HG03045 (cell line): Measurements from ENCODE around the gene TNFRSF8.

Source experiments
- ATAC-seq: cut with Tn5 transposase; IDR thresholded peaks from one replicate; pipeline ENCODE4 v1.9.1; 2021; ENCODE audit warnings: mild to moderate bottlenecking, moderate library complexity; ENCODE audit not compliant: unreplicated experiment

Gene TNFRSF8

DNA sequence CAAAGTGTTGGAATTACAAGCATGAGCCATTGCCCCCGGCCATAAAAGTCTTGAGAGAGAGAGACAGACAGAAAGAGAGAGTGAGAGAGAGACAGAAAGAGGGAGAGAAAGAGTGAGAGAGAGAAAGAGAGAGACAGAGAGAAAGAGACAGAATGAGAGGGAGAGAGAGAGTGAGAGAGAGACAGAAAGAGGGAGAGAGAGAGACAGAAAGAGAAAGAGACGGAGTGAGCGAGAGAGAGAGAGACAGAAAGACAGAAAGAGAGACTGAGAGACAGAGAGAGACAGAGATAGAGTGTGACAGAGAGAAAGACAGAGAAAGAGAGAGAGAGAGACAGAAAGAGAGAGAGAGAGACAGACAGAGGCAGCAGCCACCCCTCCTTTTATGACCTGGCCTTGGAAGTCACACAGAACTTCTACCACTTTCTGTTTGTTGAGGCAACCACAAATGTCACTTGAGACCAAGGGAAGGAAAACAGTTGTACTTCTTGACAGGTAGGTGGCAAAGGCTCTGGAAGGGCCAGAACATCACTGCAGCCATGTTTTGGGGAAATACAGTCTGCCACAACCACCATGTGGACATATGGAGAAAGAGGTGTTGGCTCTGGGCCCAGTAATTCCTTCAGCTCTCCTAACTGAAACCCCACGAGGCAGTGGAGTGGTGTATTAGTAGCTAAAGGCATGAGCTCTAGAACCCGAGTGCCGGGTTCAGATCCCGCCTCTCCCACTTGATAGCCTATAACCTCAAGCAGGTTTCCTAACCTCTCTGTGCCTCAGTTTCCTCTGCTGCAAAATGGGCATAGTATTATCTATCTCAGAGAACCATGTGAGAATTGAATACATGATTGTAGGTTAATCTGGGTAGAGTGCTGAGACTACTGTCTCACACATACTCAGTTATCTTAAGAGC lies 50.6 kb downstream of the TNFRSF8 start:
- no peak for ATAC-seq

DNA sequence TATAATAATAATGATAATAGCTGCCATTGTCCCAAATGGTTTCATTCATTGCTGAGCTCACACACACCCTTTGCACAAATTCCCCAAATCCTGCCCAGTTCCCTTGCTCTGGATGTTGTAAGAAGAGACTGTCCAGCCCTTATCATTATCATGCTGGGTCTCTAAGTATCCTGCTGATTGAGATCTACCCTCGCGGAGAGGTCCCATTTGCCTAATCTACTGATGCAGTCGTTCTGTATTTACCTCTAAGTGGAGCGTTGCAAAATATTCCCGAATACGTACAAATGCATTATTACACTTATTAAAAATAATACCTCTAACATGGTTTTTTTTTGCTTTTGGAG lies 51.2 kb downstream of the TNFRSF8 start:
- no peak for ATAC-seq

DNA sequence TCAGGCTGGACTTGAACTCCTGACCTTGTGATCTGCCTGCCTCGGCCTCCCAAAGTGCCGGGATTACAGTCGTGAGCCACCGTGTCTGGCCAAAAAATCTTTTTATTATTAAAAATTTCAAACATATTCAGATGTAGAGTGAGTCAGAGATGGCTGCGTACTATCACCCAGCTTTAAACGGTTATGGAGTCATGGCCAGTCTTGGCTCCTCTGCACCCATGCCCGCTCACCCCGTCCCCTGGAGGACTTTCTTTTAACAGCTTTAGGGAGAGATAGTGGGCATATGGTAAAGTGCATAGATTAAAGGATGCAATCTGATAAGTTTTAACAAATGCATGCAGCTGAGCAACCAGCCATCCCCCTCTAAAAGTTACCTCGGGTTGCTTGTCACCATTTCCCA lies 51.8 kb downstream of the TNFRSF8 start:
- no peak for ATAC-seq

DNA sequence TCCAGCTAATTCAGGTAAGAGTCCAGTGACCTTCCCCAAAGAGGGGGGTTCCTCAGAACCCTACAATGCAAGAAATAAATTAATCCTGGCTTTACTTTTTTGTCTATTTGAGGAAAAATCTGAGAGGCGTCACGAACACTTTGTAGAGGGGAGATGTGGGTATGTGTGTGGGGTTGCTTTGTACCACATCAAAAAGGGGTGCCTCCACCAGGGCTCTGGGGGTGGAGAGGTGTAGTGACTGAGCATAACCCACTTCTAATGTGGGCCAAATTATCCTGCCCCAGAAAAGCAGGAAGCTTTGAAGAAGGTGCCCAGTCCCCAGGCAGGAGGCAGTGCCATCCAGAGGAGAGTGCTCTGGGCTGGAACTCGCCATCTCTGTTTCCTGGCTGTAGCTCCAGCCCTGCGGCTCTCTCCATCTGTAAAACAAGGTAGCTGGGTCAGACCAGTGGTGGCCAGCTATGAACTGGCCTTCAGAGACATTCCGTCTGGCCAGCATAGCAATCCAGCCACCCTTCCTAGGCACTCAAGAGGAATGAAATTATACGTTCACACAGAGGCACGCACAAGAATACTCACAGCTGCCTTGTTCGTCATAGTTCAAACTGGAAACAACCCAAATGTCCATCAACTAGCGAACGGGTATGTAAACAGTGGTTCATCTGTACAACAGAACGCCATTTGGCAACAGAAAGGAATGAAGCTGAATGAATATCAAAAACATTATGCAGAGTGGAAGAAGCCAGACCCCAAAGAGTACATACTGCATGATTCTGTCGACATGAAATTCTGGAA lies 58.3 kb downstream of the TNFRSF8 start:
- no peak for ATAC-seq

DNA sequence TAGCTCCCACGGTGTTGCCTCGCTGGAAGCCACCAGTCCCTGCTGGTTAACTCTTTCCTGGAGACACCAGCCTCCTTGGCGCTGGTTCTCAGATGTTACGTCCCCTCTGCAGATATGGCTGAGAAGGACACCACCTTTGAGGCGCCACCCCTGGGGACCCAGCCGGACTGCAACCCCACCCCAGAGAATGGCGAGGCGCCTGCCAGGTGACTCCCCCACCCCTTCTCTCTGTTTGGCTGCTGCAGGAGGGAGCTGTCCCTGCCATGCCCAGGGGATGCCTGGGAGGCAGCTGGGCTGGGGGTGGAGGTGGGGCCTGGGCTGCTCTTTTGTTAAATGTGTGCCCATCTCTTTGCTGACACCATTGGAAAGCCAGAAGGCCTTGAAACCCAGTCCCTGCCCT lies 60.1 kb downstream of the TNFRSF8 start:
- ATAC-seq = no peak

DNA sequence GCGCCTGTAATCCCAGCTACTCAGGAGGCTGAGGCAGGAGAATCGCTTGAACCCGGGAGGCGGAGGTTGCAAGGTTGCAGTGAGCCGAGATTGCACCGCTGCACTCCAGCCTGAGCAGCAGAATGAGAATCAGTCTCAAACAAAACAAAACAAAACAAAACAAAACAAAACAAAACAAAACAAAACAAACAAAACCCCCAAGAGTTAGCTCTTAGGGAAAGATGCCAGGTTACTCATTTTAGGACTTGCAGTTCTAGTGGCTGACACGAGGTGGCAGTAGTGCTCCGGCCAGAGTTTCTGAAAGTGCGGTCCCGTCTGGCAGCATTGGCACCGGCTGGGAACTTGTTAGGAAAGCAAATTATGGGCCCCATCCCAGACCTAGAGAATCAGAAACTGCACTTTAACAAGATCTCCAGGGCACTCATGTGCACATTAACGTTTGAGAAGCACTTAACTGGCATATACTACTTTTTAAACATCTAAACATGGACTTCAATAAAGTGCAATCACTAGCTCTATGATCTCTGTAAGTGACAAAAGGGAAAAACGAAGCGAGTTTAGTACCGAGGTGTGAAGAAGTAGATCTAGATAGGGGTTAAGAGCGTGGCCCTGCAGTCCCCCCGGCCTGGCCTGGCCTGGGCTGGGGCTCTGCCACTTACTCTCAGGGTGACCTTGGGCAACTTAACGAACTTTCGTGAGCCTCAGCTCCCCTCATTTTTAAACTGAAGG lies 61.8 kb downstream of the TNFRSF8 start:
- ATAC-seq = no peak

DNA sequence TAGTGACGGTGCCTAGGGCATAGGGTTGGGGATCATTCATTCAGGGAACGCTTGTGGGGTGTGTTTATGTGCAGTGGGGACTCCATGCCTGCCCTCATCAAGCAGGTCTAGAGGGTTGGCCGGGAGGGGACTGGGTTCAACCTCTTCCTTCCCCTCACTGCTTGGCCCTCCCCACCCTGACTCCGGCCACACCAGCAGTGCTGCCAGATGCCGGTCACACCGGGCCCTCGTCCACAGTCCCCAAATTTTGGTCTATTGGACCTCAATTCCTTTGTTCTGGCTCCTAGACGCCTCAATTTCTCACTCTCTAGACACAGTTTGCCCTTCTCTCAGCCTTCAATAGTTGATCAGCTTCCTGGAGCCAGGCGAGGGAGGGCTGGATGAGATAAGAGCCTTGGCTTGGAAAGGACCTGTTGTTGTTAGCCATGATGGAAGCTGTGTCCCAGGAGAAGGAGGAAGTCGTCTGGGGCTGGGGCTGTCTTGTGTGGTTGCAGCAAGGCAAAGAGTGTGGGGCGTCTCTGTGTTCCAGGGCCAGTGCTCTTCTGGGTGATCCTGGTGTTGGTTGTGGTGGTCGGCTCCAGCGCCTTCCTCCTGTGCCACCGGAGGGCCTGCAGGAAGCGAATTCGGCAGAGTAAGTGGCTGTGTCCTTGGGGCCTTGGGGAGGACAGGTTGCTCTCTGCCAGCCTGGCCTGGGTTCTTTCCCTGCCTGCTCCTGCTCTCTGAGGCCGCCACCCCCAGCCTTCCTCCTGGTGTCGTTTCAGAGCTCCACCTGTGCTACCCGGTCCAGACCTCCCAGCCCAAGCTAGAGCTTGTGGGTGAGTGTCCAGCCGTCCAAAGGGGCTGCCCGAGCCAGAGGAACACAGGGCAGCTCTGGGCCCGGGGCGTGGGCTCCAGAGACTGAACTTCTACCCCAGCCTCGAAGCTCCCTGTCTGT lies 62.6 kb downstream of the TNFRSF8 start:
- no peak for ATAC-seq

DNA sequence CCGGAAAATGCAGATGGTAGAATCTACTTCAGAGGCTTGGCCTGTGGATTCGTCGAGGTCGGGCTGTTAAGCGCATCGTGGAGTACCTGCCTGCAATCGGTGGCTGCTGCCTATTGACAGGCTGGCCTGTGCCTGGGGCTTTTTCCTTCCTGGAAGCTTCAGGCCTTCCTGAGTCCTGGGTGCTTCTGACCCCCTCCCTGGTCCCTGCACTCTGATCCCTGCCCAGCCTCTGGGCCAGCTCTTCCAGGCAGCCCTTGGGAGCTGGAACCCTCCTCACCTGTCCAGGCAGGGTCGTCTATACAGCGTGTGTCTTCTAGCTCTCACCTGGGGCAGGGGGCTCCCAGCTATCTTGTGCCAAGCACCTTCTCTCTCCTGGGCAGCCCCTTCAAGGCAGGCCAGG lies 63.7 kb downstream of the TNFRSF8 start:
- no peak for ATAC-seq

DNA sequence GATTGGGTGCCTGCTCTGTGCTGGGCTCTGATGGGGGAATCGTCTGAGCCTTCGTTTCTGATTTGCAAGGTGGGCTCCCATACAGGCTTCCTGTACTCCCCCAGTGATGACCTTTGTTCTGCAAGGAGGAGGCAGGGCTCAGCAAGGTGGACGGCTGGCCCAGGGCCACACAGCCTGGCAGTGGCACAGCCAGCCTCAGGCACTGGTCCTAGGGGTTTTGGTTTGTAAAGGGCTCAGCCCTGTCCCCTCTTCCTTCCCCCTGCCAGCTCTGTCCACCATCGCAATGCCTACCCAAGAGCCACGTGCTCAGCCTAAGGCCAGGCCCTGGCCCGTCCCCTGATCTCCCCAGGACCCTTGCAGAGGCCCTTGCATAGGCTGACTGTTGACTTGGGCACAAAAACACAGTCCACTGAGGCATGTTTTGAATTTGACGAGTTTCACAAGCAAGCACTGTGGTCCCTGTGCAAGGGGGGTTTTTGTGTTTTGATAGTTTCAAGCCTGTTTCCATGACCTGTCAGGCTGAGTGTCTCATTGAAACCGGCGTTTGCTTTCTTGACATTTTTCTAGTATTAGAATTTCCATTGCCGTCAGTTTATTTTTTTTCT lies 64.2 kb downstream of the TNFRSF8 start:
- ATAC-seq = no peak

DNA sequence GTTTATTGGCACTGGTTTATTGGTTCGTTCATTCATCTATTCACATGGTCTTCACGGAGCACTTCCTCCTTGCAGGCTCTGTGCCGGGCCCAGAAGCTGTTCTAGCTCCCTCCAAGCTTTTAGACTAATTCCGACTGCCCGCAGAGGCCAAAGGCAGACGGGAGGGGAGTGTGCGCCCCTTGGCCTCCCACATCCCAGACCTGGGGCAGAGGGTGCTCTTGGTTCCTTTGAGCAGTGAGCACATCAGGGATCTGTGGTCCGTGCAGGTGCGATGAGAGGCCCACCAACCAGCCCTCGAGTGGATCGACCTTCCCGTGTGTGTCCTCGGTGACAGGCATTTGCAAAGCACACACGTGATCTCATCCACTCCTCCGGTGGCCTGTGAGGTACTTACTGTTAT lies 65.0 kb downstream of the TNFRSF8 start:
- ATAC-seq = no peak

DNA sequence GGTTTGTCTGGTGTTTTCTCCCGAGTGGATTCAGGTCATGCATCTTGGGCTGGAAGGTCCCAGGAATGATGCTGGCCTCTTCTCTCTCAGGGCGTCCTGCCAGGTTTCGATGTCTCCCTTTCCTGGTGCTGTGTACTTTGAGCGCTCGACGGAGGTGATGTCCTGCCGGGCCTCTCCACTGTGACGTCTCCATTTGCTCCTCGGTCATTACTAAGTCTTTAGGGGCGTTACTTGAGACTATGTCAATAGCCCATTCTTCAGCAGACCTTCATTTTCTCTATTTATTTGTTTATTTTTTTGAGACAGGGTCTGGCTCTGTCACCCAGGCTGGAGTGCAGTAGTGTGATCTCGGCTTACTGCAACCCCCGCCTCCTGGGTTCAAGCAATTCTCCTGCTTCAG lies 66.5 kb downstream of the TNFRSF8 start:
- ATAC-seq = no peak

DNA sequence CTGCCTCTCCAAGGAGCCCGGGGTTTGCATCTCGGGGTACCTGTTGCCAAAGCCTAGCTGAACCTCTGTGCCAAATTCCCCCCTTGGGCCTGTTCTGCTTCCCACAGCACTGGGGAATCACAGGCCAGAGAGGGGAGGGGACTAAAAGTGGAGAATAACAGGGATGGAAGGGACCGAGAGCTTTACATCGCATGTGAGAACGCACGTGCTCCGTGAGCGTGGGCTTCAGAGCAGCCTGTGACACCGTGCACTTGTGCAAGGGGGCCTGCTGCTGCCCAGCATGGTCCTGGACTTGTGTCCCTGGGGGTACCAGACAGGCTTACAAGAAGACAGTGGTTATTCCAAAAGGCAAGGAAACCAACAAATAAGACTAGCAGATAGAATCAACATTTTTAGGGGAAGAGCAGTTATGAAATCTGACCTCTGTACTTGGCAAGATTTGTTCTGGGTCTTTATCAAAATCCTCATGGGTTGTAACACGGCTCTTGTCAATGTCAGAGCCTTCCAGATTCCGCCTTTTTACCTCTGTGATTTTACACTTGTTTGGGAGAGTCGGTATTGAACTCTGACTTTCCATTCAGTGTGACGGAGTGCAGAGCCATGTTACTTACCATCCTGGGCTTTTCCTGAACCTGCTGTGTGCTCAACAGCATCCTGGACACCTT lies 67.5 kb downstream of the TNFRSF8 start:
- no peak for ATAC-seq

DNA sequence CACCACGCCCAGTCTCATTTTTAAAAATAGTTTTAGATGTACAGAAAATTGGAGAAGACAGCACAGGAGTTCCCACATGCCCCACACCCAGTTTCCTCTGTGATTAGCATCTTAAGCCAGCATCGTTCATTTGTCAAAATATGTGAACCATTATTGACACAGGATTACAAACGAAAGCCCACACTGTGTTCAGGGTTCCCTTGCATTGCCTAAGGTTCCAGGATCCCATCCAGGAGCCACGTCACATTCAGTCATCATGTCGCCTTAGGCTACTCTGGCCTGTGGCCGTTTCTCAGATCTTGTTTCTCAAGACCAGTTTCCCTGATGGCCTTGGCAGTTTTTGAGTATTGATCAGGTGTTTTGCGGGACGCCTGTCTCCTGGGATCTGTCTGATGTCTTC lies 69.0 kb downstream of the TNFRSF8 start:
- no peak for ATAC-seq

DNA sequence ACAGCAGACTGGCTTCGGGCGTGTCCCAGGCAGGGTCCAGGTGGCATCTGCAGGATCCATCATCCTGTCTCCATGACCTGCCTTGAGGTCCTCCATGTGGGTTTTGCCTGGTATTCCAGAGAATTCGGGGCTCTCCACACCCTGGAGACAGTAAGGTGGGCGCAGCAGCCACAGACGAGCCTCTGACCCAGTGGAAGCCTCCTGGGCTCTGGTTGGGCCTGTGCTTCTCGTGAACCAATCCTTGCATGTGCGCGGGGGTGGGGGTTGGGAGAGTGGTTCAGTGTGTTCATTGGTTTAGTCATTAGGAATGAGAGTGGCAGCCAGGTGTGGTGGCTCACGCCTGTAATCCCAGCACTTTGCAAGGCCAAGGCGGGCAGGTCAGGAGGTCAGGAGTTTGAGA lies 71.6 kb downstream of the TNFRSF8 start:
- no peak for ATAC-seq

DNA sequence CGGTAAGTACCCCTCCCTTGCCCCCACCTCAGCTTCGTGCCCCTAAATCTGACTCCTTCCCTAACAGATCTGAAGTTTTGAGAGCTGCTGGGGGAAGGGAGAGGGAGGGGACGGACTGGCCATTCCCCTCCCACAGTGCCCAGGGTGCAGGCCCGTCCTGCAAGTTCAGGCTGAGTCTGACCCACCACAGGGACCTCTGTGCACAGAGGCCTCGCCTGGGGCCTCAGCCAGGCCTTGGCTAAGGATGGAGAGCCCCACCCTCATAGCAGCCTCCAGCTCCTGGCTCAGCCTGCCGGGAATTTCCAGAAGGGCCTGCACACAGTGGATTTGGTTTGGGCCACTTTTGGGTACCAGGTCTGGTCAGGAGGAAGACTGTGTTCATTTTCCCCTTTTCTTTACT lies 72.5 kb downstream of the TNFRSF8 start:
- no peak for ATAC-seq

DNA sequence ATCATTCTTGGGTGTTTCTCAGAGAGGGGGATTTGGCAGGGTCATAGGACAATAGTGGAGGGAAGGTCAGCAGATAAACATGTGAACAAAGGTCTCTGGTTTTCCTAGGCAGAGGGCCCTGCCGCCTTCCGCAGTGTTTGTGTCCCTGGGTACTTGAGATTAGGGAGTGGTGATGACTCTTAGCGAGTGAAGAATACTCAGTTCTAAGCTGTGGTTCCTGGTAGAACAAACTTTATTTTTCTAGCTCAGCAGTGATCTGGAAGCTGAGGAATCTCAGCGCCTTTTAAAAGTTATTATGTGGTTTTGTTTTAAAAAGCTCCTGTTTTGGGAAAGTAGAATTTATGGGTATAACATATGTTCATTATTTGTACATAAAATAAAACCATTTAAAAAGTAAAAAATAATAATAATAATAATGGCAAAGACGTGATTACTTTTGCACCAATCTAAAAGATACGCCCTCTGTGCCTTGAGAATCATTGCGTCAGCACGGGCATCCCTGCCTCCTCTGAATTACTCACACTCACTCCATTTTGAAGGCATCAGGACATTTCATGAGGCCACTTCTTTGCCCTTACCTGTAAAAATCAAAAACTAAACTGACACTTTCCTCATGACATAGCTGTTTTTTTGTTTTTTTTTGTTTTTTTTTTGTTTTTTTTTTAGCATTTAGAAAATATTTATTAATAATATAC lies 74.0 kb downstream of the TNFRSF8 start:
- no peak for ATAC-seq

DNA sequence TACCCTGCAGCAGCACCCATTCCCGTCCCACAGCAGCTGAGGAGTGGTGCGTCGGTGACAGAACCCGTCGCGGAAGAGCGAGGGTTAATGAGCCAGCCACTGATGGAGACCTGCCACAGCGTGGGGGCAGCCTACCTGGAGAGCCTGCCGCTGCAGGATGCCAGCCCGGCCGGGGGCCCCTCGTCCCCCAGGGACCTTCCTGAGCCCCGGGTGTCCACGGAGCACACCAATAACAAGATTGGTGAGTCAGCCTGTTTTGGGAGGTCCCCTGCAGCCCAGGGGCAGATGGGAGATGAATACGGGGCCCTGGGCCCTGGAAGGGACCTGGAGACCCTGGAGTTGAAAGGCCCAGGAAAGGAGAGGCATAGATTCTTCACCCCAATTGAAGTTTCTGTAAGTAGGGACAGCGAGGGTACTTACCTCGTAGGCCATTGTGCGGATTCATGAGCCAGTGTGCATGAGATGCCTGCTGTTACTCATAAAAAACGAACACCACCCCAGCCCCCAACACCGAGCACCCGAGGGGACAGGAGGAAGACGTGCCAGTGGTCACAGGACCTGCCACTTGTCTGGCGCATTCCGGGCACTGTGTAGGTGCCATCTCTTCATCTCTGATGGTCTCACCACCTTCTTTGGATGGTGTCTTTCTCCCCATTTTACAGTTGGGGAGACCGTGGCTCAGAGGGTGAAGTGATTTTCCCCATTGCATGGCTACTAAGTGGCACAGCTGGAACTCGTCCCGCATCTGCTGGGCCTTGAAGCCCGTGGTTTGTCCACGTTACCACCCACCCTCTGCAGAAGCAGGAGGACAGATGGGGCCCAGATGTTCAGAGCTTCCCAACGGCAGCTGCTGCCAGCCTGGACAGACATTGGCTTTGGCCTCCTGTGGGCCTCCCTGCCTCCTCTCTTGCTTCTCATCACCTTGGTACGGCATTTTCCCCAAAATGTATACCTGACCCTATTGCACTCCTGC lies 75.4 kb downstream of the TNFRSF8 start:
- ATAC-seq = no peak

DNA sequence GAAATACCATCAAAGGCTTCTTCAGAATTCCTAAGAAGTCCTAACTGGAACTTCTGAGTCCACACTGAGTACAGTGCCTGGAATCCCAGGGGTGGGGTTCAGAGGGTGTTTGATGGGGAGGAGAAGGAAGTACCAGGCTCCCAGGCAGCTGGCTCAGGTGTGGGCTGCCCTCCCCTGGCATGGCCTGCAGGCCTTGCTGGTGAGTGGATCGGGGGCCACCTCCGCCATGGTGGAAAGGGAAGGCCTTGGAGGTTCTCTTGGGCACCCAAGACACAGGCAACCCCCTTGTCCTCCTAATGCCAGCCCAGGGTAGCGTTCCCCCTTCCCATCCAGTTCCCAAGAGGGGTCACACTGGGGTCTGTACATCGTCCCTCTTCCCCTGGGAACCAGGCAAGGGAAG lies 76.9 kb downstream of the TNFRSF8 start:
- ATAC-seq = no peak
